ENCODE data around the gene GPATCH2L.

DNA sequence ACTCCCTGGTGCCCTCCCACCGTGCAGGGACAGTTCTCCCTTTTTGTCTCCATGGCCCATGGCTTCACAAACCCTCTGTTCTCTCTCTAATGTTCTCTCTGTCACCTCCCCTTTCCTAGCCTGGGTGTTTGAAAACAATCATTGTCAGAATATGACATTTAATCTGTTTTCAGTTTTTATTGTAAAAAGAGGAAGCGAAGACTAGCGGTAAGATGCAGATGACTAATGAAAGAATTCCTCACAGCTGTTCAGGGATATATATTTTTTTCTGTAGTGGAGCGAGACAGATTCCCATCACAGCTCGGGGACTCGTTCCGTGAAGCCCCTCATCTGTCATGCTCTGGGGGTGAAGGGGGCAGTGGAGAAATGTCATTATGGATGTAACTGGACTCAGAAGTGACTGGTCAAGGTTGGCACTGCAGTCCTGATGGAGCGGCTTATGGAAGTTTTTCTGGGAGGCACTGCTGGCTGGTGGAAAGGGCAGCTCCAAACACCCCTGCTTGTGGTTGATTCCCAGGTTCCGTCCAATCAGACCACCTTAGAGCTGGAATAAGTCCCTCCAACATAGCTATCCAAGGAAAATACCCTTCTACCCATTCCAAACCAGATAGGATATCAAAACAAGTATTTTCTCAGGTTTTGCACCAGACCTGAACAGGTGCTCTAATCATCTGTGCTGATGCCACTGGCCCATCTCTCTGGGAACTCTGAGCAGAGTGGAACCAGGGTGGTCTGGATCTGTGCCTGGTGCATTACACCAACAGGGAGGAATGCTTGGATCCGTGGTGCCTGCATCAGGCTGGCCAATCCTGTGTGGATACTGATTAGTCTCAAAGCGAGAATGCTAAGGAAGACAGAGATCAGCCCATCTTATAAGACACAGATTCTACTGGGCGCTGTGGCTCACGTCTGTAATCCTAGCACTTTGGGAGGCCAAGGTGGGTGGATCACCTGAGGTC is 84.7 kb downstream of the GPATCH2L start:
- TF ChIP-seq, protein P1, sequence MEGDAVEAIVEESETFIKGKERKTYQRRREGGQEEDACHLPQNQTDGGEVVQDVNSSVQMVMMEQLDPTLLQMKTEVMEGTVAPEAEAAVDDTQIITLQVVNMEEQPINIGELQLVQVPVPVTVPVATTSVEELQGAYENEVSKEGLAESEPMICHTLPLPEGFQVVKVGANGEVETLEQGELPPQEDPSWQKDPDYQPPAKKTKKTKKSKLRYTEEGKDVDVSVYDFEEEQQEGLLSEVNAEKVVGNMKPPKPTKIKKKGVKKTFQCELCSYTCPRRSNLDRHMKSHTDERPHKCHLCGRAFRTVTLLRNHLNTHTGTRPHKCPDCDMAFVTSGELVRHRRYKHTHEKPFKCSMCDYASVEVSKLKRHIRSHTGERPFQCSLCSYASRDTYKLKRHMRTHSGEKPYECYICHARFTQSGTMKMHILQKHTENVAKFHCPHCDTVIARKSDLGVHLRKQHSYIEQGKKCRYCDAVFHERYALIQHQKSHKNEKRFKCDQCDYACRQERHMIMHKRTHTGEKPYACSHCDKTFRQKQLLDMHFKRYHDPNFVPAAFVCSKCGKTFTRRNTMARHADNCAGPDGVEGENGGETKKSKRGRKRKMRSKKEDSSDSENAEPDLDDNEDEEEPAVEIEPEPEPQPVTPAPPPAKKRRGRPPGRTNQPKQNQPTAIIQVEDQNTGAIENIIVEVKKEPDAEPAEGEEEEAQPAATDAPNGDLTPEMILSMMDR (IDR thresholded peaks at IDR 0.05): no peak
- no peak for TF ChIP-seq EP300 (IDR thresholded peaks at IDR 0.05)
- no peak for TF ChIP-seq POLR2AphosphoS5 (IDR thresholded peaks at IDR 0.05)

Measured in stomach (tissue), 4 donors.